ENCODE data around the gene PRKAA2.

PRKAA2 gene

GRCh38 chr1:56707379-56707778, 62.3 kb downstream of the PRKAA2 start:
- no peak for TF ChIP-seq EZH2phosphoT487 (conservative IDR thresholded peaks at IDR 0.05; ENCODE audit: low read length)
- TF ChIP-seq CTCF (IDR thresholded peaks at IDR 0.05; ENCODE audit: insufficient read depth, low read length, poor library complexity, severe bottlenecking): no peak
- Histone ChIP-seq H3K9me3 (ENCODE audit: insufficient read depth, low read length) (no peaks in the 10 kb centered on the region), H3K27ac (ENCODE audit: low read depth, low read length) (no peak overlapping the region), H2AFZ (ENCODE audit: low read depth, low read length, severe bottlenecking) (no peak overlapping the region), H4K20me1 (ENCODE audit: low read depth, low read length) (no peaks in the 10 kb centered on the region), H3F3A (ENCODE audit: insufficient read depth) (no peaks in the 10 kb centered on the region), H3K27me3 (ENCODE audit: low read length) (no peaks in the 10 kb centered on the region), H3K9ac (ENCODE audit: low read length) (no peak overlapping the region), H3K9me2 (replicated peaks; ENCODE audit: insufficient read depth, low read length) (no peaks in the 10 kb centered on the region), H3K4me2 (ENCODE audit: low read depth, low read length, poor library complexity, severe bottlenecking) (no peak overlapping the region), H3K36me3 (ENCODE audit: low read length) (no peaks in the 10 kb centered on the region), H3K79me2 (ENCODE audit: insufficient read depth, low read length) (no peaks in the 10 kb centered on the region), H3K4me3 (ENCODE audit: insufficient read depth, low read length, poor library complexity, severe bottlenecking) (no peak overlapping the region)

DNA sequence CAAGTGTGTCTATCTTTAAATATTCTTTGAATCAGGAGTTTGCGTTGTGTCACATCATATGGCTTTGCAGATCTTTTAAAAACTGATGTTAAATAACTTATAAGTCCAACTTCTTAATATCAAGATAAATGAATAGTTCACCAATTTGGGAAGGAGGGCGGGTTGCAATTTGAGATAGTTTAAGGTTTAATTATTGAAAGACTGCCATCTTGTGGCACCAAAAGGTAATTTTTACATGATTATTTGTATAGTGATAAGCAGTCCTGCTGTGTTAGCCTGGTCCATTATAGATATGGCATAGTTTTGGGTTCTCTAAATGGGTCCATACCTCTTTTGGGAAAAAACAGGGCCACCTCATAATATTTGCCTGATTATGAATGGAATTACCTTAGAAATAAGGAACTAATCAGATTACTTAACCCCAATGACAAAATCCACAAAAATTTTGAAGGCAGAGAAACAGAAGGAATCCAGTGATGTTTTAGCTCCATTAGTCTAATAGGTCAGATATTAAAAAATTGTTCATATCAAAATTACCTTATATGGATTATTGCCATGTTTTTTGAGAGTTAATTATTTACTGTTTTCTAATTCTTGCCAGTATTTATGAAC, 64.3 kb downstream of the PRKAA2 start:
- no peak overlapping the region for H3K4me2 ChIP-seq (ENCODE audit: low read depth, low read length, poor library complexity, severe bottlenecking)
- H4K20me1 ChIP-seq (ENCODE audit: low read depth, low read length): no peaks in the 10 kb centered on the region
- no peaks in the 10 kb centered on the region for H3K79me2 ChIP-seq (ENCODE audit: insufficient read depth, low read length)
- no peak overlapping the region for H2AFZ ChIP-seq (ENCODE audit: low read depth, low read length, severe bottlenecking)
- peak; percentile 34 for TF ChIP-seq CTCF (IDR thresholded peaks at IDR 0.05; ENCODE audit: insufficient read depth, low read length, poor library complexity, severe bottlenecking)
- TF ChIP-seq EZH2phosphoT487 (conservative IDR thresholded peaks at IDR 0.05; ENCODE audit: low read length): no peak
- H3K9ac ChIP-seq (ENCODE audit: low read length): no peak overlapping the region
- H3K9me2 ChIP-seq (replicated peaks; ENCODE audit: insufficient read depth, low read length): no peaks in the 10 kb centered on the region
- no peaks in the 10 kb centered on the region for H3K9me3 ChIP-seq (ENCODE audit: insufficient read depth, low read length)
- H3K4me3 ChIP-seq (ENCODE audit: insufficient read depth, low read length, poor library complexity, severe bottlenecking): no peak overlapping the region
- H3K27me3 ChIP-seq (ENCODE audit: low read length): no peaks in the 10 kb centered on the region
- H3K36me3 ChIP-seq (ENCODE audit: low read length): no peaks in the 10 kb centered on the region
- H3K27ac ChIP-seq (ENCODE audit: low read depth, low read length): no peak overlapping the region
- no peaks in the 10 kb centered on the region for H3F3A ChIP-seq (ENCODE audit: insufficient read depth)

DNA sequence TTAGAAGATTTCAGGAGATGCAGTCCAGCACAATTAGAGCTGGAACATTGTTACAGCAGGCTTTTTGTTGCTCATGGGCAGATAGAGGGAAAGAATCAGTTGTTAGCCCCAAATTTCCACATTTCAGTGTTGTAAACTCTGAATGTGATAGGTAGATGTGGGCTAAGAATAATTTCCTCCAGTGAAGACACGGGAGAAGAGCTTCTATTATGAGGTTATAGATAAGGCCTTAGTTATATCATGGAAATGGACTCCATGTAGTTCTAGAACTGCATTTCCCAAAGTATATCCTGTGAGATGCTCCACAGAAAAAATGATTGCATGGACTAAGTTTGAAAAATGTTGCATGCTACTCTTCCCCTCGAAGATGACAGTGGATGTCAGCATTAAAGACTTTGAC, 64.9 kb downstream of the PRKAA2 start:
- Histone ChIP-seq H3K27ac (ENCODE audit: low read depth, low read length) (no peak overlapping the region), H4K20me1 (ENCODE audit: low read depth, low read length) (no peaks in the 10 kb centered on the region), H3K9ac (ENCODE audit: low read length) (no peak overlapping the region), H3K4me3 (ENCODE audit: insufficient read depth, low read length, poor library complexity, severe bottlenecking) (no peak overlapping the region), H3K9me3 (ENCODE audit: insufficient read depth, low read length) (no peaks in the 10 kb centered on the region), H2AFZ (ENCODE audit: low read depth, low read length, severe bottlenecking) (no peak overlapping the region), H3K36me3 (ENCODE audit: low read length) (no peaks in the 10 kb centered on the region), H3K4me2 (ENCODE audit: low read depth, low read length, poor library complexity, severe bottlenecking) (no peak overlapping the region), H3K9me2 (replicated peaks; ENCODE audit: insufficient read depth, low read length) (no peaks in the 10 kb centered on the region), H3K79me2 (ENCODE audit: insufficient read depth, low read length) (no peaks in the 10 kb centered on the region), H3F3A (ENCODE audit: insufficient read depth) (no peaks in the 10 kb centered on the region), H3K27me3 (ENCODE audit: low read length) (no peaks in the 10 kb centered on the region)
- TF ChIP-seq EZH2phosphoT487 (conservative IDR thresholded peaks at IDR 0.05; ENCODE audit: low read length): no peak
- no peak for TF ChIP-seq CTCF (IDR thresholded peaks at IDR 0.05; ENCODE audit: insufficient read depth, low read length, poor library complexity, severe bottlenecking)

All from SU-DHL-6 (cell line).